ENCODE data around the gene AACS. TPM values are rescaled to one million over a fixed set of nuclear protein-coding genes. Genes with fewer than 3 reads are reported as not detected.

Gene AACS
- total RNA-seq, 2 donors from 2014 or later: 15.0 to 22.4 TPM

- 92 to 100% methylated on average over 2 to 4 of the region's 4 CpGs for WGBS, 2 donors
- TF ChIP-seq POLR2A (IDR thresholded peaks at IDR 0.05): no peak
- TF ChIP-seq CTCF (IDR thresholded peaks at IDR 0.05): no peak
Measured at GRCh38 chr12:125166041-125166440, 100.8 kb downstream of the AACS start.

GRCh38 chr12:125167658-125168057 lies 102.4 kb downstream of the AACS start:
- intact Hi-C loops (cut with DNase I): no loop called here
- H3K27ac ChIP-seq: no peak overlapping the region

More at GRCh38 chr12:125166041-125166440, 100.8 kb downstream of the AACS start:
- no peak overlapping the region for H3K27ac ChIP-seq
- no peaks in the 10 kb centered on the region for H3K4me1 ChIP-seq
- ATAC-seq: no peak
- H3K4me3 ChIP-seq: no peak overlapping the region
- no peak for DNase-seq
- H3K27me3 ChIP-seq: no peaks in the 10 kb centered on the region
- H3K36me3 ChIP-seq (replicated peaks in 1 of 2; ENCODE audit: insufficient read depth in 1 of 2, low read depth in 2 of 2): no peaks in the 10 kb centered on the region
- intact Hi-C loops (cut with DNase I): no loop called here
- no peaks in the 10 kb centered on the region for H3K9me3 ChIP-seq

GRCh38 chr12:125169451-125169850 lies 104.2 kb downstream of the AACS start:
- H3K36me3 ChIP-seq (replicated peaks in 1 of 2; ENCODE audit: insufficient read depth in 1 of 2, low read depth in 2 of 2): no peaks in the 10 kb centered on the region
- TF ChIP-seq CTCF (IDR thresholded peaks at IDR 0.05): no peak
- TF ChIP-seq POLR2A (IDR thresholded peaks at IDR 0.05): no peak
- H3K4me3 ChIP-seq: no peak overlapping the region
- intact Hi-C loops (cut with DNase I): no loop called here
- no peaks in the 10 kb centered on the region for H3K9me3 ChIP-seq
- H3K4me1 ChIP-seq: no peaks in the 10 kb centered on the region
- DNase-seq (no peak), ATAC-seq (no peak)
- 57 to 64% methylated on average over 2 of the region's 2 CpGs for WGBS, 2 donors
- H3K27me3 ChIP-seq: no peaks in the 10 kb centered on the region
- H3K27ac ChIP-seq: no peak overlapping the region

More at GRCh38 chr12:125167658-125168057, 102.4 kb downstream of the AACS start:
- Histone ChIP-seq H3K9me3 (no peaks in the 10 kb centered on the region), H3K4me1 (no peaks in the 10 kb centered on the region), H3K27me3 (no peaks in the 10 kb centered on the region), H3K4me3 (no peak overlapping the region), H3K36me3 (replicated peaks in 1 of 2; ENCODE audit: insufficient read depth in 1 of 2, low read depth in 2 of 2) (no peaks in the 10 kb centered on the region)
- ATAC-seq (no peak), DNase-seq (no peak)
- TF ChIP-seq CTCF (IDR thresholded peaks at IDR 0.05) (no peak), POLR2A (IDR thresholded peaks at IDR 0.05) (no peak)
- 66 to 70% methylated on average over 3 of the region's 3 CpGs for WGBS, 2 donors

- Histone ChIP-seq H3K9me3 (no peaks in the 10 kb centered on the region), H3K4me3 (no peak overlapping the region), H3K36me3 (replicated peaks in 1 of 2; ENCODE audit: insufficient read depth in 1 of 2, low read depth in 2 of 2) (no peaks in the 10 kb centered on the region), H3K4me1 (no peaks in the 10 kb centered on the region), H3K27ac (no peak overlapping the region), H3K27me3 (no peaks in the 10 kb centered on the region)
- TF ChIP-seq POLR2A (IDR thresholded peaks at IDR 0.05) (no peak), CTCF (IDR thresholded peaks at IDR 0.05) (no peak)
- DNase-seq (no peak), ATAC-seq (no peak)
- intact Hi-C loops (cut with DNase I): no loop called here
- WGBS, 2 donors: 69 to 83% methylated on average over 8 of the region's 8 CpGs
Measured at GRCh38 chr12:125169870-125170269, 104.6 kb downstream of the AACS start.

- no peaks in the 10 kb centered on the region for H3K27me3 ChIP-seq
- WGBS, 2 donors: 59 to 69% methylated on average over 3 of the region's 3 CpGs
- no peaks in the 10 kb centered on the region for H3K9me3 ChIP-seq
- no peaks in the 10 kb centered on the region for H3K36me3 ChIP-seq (replicated peaks in 1 of 2; ENCODE audit: insufficient read depth in 1 of 2, low read depth in 2 of 2)
- ATAC-seq (no peak), DNase-seq (no peak)
- intact Hi-C loops (cut with DNase I): no loop called here
- no peak overlapping the region for H3K4me3 ChIP-seq
- no peak overlapping the region for H3K27ac ChIP-seq
- no peak for TF ChIP-seq POLR2A (IDR thresholded peaks at IDR 0.05)
- no peak for TF ChIP-seq CTCF (IDR thresholded peaks at IDR 0.05)
- H3K4me1 ChIP-seq: no peaks in the 10 kb centered on the region
Measured at GRCh38 chr12:125171267-125171666, 106.0 kb downstream of the AACS start.

All from body of pancreas (tissue), 4 donors.